ENCODE measurements around the gene KRTAP10-7.
"Not testable (repeated sequence)": the region's sequence is repeated elsewhere in the genome, so short reads cannot be mapped to it uniquely, and the experiment has no call there.

The KRTAP10-7 gene

DNA sequence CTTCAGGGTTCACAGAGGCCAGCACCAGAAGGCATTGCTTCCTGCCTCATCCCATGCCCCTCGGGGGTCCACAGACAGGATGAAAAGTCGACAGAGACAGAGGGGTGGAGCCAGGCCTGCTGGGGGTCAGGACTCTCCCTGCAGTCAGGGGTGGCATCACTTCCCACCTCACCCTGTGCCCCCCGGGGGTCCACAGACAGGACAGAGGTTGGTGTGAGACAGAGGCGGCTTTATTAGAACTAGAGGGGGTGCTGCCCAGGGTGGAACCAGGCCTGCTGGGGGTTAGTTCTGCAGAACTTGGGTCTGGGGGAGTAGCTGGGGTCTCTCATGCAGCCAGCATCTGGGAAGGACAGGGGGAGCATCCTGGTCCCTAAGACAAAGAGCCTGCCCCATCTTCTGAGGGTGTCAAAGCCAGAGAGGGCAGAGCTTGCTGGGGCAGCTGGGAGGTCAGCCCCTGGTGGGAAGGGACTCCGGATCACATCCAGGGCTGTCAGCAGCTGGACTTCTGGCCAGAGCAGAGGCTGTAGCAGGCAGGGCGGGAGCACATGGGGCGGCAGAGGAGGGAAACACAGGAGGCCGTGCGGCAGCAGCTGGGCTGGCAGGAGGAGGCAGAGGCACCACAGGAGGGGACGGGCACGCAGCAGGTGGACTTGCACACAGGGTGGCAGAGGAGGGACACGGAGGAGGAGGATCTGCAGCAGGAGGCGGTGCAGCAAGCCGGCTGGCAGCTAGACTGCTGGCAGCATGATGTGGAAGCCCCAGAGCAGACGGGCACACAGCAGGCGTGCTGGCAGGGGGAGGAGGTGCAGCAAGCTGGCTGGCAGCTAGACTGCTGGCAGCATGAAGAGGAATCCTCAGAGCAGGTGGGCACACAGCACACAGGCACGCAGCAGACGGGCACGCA lies 9.2 kb upstream of the KRTAP10-7 start:
- DNase-seq = peak; percentile 71

GRCh38 chr21:44591801-44592130 lies 8.6 kb upstream of the KRTAP10-7 start:
- not testable (repeated sequence) for DNase-seq

DNA sequence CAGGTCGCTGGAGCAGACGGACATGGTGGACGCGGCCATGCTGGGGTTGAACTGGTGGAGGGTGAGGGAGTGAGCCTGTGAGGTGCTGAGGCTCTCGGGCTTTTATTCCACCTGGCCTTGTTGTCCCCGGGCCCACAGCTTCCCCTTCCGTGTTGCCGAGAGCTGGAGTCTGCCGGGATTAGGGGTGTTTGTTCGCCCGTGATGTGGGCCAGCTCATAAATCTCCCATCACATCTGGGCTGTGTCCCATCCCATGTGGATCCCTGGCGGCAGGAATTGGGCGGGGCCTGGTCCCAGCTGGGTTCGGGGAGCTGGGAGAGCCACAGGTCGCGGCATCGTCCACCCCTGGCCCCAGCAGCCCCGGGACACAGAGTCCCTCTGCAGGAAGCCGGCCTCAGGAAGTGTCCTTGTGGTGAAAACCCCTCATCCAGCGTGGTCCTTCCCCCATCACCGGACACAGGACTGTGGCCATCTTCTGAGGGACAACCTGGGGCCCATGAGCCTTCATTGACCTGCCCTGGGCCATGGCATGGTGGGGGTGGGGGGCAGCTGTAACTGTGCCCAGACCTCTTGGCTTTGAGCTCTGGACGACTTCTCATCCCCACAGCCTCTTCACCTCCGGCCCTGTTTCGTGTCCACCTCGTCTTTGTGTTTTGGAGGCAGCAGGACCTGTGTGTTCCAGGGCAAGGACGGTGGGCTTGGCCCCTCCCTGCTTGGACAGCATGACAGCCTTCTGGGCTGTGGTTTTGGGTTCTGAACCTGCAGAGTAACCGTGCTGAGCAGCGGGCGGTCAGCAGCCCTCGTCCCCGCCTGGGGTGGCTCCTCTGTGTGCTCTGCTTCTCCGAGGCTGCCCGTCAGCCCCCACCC lies 7.7 kb upstream of the KRTAP10-7 start, which contains the start of gene KRTAP10-6:
Gene KRTAP10-6, minus strand, starts transcription at position 60 of the 866 bp plus-strand sequence. Its CDS starts 21 bp downstream, at position 39.
- DNase-seq = no peak

DNA sequence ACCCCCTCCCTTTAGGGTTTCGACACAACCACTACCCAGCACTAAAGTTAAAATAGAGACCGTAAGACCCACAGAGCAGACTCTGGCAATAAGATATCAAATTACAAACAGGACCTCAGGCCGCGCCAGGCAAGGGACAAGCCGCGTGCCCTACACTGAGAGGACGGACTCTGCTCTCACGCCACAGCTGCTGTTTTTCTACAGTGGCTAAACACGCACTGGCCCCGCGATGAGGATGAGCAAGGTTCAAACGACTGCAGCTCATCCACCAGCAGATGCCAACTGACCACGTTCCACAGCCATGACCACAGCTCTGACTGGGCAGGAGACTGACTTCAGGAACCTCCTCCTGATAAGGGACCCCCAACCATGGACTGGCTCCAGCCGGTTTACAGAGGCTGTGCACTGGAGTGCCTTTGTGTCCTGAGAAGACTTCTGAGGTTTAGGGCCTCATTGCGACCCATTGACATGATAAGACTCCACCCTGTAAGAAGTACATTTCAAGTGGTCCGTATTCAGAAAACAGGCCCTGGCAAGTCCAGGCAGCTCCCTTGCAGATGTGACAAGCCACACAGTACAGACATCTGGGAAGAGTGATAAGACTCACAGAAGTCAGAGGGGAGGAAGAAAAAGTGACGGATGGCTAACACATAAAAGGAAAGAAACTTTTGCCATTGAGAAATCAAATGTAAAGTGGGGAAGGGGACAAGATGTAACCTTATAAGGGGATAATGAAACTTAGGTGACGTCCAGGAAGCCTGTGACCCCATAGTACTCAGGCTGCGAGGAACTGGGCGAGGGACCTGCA lies 6.6 kb upstream of the KRTAP10-7 start:
- no peak for DNase-seq

GRCh38 chr21:44594406-44594916 lies 5.9 kb upstream of the KRTAP10-7 start:
- no peak for DNase-seq

GRCh38 chr21:44595524-44595923 lies 4.9 kb upstream of the KRTAP10-7 start:
- DNase-seq = no peak

DNA sequence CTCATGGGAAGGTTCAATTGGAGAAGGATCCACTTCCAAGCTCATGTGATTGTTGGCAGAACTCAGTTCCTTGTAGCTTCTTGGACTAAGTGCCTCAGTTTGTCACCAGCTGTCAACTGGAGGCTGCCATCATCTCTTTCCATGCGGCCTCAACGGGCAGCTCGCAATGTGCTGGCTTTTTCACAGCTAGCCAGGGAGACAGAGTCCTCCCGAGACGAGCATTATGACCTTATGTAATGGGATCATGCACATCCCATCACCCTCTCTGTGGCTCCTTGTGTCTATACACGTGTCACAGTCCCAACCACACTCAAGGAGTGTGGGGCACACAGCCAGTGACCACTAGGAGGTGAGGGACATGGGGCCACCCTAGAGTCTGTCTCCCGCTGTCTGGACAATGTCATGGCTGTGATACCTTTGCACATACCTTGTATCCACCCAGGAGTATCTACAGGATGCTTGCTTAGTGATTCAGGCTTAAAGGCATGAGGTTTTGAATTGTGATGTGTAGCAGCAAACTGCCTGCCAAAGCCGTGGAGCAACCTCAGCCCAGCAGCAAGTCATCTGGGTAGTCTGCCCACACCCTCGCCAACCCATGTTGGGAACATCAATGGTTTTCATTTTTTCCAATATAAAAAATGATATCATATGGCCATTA lies 4.2 kb upstream of the KRTAP10-7 start:
- no peak for DNase-seq

DNA sequence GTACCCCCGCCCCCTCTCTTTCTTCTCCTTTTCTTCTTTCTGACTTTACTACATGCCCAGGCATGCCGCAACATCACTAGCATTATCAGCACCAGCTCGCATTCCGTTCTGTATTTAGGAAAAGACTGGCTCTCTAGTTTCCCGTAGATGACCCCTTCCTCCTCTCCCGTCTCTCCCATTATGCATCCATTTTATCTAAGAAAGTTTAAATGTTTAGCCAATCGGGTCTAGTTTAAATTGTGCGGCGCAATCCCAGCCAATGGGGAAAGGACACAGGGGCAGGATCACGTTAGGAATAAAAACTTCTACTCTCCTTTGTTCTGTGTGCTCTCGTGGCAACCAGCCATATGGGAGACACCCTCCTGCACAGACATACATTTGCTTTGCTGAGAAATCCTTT lies 2.3 kb upstream of the KRTAP10-7 start:
- no peak for DNase-seq

- DNase-seq = no peak
Observed at GRCh38 chr21:44599264-44600029, 950 bp upstream of the KRTAP10-7 start.

GRCh38 chr21:44601091-44601490 lies 694 bp downstream of the KRTAP10-7 start:
- DNase-seq = peak; percentile 53

- DNase-seq = no peak
Observed at GRCh38 chr21:44601596-44602462, 1.4 kb downstream of the KRTAP10-7 start.

DNA sequence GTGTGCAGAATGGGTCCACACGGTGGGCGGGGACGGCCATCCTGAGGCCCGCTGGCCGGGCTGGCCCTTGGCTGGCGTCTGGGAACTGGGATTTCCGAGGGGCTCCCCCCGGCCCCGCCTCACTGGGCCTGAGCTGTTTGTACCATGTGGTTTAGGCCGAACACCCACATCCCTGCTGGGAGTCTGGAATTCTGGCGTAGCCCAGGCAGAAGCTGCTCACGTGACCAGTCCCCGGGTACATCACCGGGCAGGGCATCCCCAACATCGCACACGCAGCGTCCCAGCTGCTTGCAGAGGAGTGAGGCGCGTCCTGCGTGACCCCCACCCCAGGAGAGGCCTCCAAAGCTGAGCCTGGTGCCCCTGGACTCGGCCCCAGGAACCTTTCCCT lies 2.1 kb downstream of the KRTAP10-7 start:
- DNase-seq = no peak

DNA sequence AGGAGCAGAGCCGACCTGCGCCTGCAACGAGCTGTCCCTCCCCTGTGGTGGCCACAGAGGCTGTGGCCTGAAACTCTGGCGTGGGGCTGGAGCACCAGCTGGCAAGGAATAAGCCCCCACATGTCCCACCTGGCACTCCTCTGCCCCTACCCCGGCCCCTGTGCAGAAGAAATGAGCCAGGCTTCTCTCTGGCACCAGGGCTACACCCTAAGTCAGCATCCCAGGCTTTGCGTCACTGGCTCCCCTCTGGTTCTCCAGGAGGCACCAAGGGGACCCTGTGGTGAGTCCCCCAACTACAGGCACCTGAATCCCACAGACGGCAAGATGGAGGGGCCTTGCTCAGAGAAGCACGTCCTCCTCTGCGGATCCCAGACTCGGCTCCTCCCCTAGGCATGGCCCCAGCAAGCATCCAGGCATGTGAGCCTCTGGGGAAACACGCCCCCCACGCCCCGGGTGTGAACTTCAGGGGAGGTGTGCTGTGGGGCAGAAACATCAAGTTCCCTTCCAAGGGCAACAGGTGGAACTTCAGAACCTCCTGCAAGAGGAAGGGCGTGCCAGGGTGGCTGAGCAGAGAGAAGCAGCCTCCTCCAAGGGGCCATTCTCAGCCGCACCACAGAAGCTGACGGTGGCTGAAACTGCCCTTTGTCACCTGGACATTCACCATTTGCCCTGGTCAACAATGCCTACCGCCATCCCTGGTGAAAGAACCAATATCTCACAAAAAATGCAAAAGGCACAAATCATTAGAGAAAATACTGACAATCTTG lies 2.9 kb downstream of the KRTAP10-7 start:
- no peak for DNase-seq

DNA sequence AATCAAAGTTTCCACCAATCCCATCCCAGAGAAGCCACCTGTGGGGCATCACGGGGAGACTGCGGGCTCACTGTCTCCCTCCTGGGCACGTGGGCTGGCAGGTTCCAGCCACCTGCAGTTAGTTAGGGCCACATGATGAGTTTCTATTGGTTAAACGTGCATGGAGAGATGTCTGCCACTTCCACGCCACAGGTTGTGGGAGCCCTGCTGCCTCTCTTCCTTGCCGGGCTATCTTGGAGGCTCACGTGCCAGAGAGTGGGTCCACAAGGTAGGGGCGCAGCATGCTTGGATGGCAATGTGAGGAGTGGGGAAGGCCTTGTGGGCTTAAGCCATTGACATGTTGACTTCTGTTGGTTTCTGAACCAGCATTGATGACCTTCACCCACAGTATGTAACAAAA lies 3.5 kb downstream of the KRTAP10-7 start:
- DNase-seq = no peak

- DNase-seq = no peak
Observed at GRCh38 chr21:44606495-44606894, 6.1 kb downstream of the KRTAP10-7 start.

- no peak for DNase-seq
Observed at GRCh38 chr21:44609193-44609592, 8.8 kb downstream of the KRTAP10-7 start.

DNA sequence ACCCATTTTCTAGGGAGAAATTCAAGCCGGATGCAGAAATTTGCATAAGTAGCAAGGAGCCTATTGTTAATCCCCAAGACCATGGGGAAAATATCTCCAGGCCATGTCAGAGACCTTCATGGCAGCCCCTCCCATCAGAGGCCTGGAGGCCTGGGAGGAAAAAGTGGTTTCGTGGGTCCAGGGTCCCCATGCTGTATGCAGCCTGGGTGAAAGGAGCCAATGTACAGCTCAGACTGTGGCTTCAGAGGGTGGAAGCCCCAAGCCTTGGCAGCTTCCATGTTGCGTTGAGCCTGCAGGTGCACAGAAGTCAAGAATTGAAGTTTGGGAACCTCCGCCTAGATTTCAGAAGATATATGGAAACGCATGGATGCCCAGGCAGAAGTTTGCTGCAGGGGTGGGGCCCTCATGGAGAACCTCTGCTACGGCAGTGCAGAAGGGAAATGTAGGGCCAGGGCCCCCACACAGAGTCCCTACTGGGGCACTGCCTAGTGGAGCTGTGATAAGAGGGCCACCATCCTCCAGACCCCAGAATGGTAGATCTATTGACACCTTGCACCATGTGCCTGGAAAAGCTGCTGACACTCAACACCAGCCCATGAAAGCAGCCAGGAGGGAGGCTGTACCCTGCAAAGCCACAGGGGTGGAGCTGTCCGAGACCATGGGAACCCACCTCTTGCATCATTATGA lies 9.9 kb downstream of the KRTAP10-7 start:
- not testable (repeated sequence) for DNase-seq

GRCh38 chr21:44611551-44611950 lies 11.2 kb downstream of the KRTAP10-7 start:
- DNase-seq = no peak

- no peak for DNase-seq
Observed at GRCh38 chr21:44612029-44612486, 11.7 kb downstream of the KRTAP10-7 start, which contains the start of gene KRTAP10-8. KRTAP10-8 (plus strand) TSS chr21:44612079; CDS start chr21:44612101, 22 bp downstream.
